HG03064 (cell line): ENCODE measurements around the gene PTH1R.

Experiments
- ATAC-seq: cut with Tn5 transposase; IDR thresholded peaks from one replicate; pipeline ENCODE4 v1.9.1; 2021; ENCODE audit warnings: low read depth; ENCODE audit not compliant: unreplicated experiment

PTH1R gene

GRCh38 chr3:46849045-46849631, 28.4 kb upstream of the PTH1R start:
- no peak for ATAC-seq

DNA sequence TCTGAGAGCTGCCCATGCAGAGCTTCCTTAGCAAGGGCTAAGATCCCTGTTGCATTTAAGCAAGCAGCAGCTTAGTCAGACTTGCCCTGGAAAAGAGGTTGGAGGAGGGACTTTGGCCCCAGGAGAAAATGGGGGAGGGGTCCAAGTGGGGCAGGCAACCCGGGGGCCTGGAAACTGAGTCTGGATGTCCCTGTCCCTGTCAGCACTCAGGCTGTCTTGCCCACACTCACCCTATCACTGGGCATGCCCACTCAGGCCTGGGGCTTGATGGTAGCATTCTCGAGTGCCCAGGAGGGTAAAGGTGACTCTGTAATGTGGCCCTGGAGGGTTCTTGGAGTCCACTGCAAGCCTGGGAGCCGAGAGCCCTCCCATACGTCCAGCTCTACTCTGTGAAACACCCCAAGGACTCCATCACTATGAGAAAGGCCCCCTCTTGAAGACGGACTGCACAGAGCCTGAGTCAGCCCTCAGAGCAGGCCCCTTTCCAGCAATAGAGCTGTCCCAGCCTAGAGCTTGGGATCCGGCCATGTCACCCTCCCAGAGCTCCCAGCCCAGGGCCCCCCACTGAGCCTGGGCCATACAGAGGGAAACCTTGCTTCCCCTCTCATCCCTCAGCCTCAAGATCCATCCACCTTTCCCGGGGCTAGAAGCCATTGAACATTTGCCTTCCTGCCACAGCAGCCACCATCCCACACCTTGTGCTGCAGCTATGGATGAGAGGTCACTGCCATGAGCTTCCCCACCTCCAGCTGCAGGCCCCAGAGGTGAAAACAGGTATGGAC, 27.6 kb upstream of the PTH1R start:
- ATAC-seq = no peak

DNA sequence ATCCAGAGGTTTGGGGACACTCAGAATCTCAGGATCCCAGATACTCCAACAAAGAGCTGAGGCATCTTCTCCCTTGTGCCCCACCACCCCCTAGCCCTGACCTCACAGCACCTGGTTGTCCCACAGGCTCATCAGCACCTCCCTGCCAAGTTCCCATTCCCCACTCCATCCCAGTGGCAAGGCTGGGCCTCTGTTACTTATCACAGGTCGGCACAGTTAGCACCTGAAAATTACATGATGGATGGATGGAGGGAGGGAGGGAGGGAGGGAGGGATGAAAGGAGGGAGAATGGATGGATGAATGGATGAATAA, 27.1 kb upstream of the PTH1R start:
- ATAC-seq = no peak

GRCh38 chr3:46851364-46852333, 25.9 kb upstream of the PTH1R start:
- no peak for ATAC-seq

GRCh38 chr3:46852334-46852720, 25.2 kb upstream of the PTH1R start:
- ATAC-seq = no peak

GRCh38 chr3:46852839-46853355, 24.6 kb upstream of the PTH1R start:
- ATAC-seq = no peak

- ATAC-seq = no peak
Observed at GRCh38 chr3:46853441-46854415, 23.8 kb upstream of the PTH1R start.

GRCh38 chr3:46854555-46854991, 22.9 kb upstream of the PTH1R start:
- ATAC-seq = no peak

GRCh38 chr3:46856576-46857471, 20.7 kb upstream of the PTH1R start:
- no peak for ATAC-seq

DNA sequence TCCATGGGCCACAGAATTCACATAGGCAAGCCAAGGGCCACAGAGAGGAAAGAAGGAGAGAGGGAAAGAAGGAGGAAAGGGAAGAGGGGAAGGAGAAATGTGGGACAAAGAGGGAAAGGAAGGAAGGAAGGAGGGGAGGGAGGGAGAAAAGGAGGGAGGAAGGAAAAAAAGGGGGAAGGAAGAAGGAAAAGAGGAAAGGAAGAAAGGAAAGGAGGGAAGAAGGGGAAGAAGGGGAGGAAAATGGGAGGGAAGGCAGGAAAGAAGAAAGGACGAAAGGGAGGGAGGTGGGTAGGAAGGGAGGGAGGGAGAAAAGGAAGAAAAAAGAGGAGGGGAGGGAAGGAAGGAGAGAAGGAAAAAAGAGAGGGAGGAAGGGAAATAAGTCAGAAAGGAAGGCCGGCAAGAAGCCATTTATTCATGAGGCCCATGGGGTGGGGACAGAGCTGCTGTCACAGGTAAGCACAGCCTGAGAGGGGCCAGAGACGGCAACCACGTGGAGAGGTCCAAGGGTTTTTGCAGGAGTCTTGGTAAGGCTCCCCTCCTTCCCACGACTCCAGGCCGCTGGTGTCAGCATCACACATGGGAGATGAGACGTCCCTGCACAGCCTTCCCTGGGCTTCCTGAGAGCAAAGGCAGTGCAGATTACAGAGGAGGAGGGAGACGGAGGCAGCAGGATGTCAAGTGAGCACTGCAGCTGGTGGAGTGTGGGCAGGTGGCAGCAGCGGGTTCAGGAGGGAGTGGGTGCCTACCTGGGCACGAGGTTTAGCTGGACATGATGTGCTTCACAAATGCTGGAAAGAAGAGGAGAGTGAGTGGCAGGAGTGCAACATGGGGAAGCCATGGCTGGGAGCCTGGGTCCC, 19.8 kb upstream of the PTH1R start:
- ATAC-seq = no peak

- no peak for ATAC-seq
Observed at GRCh38 chr3:46858456-46858855, 19.1 kb upstream of the PTH1R start.

DNA sequence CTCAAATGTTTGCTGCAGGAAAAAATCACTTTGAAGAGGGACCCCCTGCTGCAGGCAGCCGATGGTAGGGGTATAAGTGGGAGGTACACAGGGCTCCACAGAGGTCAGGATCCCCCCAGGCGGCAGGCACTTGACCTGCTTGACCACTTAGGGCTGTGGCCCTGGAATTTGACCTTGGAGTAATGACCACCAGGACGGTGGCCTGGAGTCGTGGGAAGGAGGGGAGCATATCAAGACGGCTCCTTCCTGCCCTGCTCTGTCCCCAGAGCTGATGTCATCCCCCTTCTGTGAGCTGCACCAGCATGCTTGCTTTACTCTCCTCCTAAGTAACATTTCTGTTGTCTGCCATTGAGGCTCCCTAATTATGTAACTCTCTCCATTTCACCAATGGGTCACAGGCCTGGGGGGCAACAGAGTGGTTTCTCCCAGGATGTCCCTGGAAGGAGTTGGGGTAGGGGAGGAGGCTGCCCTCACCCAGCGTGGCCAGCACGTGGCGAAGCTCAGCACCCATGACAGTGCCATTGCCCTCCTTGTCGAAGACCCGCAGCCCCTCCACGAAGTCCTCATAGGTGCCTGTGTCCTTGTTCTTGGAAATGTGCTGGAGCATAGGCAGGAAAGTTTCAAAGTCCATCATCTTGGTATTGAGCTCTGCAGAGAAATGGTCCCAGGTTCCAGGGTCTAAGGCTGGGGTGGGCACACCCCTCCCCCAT, 18.4 kb upstream of the PTH1R start:
- ATAC-seq = no peak

DNA sequence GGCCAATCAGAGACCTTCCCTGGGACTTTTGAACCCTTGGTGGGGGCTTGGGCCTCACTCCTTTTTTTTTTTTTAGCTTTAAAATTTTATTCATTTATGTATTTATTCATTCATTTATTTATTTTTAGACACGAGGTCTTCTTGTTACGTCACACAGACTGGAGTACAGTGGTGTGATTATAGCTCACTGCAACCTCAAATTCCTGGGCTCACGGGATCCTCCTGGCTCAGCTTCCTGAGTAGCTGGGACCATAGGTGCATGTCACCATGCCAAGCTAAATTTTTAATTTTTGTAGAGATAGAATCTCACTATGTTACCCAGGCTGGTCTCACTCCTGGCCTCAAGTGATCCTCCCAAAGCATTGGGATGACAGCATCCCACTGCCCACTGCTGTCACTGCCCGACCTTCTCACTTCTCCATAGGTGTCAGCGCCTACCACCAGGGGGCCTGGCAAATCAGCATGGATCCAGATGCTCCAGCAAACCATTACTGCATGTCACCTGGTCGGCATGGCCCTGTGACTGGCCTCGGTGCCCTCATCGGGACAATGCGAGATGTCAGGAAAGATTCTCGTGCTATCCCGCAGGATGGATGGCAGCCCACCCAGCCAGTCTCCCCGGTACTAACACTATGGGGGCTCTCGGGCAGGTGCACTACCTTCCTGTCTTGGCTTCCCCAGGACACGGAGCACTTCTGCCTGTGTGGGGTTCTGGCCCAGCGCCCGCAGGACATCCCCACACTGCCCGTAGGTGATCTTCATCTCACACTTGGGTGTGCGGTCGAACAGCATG, 17.3 kb upstream of the PTH1R start:
- ATAC-seq = no peak

DNA sequence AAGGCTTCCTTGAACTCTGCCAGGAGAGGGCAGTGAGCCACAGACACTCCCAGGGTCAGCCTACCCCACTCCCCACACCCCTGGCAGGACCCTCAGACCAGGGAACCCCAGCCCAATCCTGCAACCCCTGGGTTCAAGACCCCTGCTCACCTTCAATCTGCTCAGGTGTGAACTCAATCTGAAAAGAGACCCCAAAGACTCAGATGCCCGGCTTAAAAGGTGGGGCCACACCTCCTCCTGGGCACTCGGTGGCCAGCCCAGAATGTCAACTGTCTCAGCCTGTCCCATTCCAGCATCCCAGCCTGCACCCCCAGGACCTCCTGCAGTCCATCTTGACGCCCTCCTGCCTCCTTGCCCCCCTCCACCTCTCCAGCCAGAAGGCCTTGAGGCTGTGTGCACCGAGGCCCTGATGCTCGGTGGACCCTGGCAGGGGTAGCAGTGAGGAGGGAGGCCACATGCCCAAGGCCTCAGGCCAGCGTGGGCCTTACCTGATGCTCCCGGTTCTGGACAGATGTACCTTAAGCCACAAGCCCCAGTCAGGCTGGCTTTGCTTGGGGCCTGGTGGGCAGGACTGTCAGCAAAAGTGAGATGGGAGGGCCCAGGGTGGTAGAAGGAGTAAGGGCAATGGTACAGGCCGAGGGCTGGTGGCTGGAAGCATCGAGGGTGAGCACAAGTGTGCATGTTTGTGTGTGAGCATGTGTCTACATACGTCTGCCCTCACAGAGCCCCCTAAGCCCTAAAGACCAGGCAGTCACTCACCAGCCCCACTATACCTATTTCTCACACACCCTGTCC, 16.5 kb upstream of the PTH1R start:
- no peak for ATAC-seq

- no peak for ATAC-seq
Observed at GRCh38 chr3:46861605-46862368, 15.7 kb upstream of the PTH1R start.
